NK-92 treated with Interleukin-12 subunit alpha and Interleukin-12 subunit beta, amount 100 ng/mL, for 24 hours (cell line): Measurements from ENCODE around the gene SUMO3.

Source experiments
- DNase-seq: peaks from one replicate; lab custom pipeline; 2025; lab: John Stamatoyannopoulos, UW

SUMO3 gene

GRCh38 chr21:44758781-44759627, 58.9 kb downstream of the SUMO3 start:
- DNase-seq: no peak

DNA sequence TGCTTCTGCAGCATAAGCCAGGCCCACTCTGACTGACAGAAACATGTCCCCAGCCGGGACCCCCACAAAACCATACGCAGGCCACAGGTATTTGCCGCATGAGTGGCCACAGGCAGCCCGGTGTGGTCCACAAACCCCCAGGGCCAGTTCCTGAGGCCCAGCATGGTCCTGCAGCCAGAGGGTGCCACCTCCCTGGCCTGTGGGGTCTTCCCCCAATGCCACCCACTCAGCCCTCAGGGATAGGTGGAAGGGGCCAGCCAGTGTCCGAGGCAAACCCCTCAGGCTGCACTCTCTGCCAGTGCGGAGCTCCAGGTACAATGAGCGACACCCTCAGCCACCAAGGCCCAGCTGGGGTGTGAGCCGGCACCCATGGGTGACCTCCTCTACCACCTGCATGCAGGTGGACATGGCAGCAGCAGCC, 59.7 kb downstream of the SUMO3 start:
- no peak for DNase-seq

GRCh38 chr21:44757731-44758130, 60.1 kb downstream of the SUMO3 start:
- DNase-seq: no peak

GRCh38 chr21:44756423-44757185, 61.3 kb downstream of the SUMO3 start:
- no peak for DNase-seq
